ENCODE data around the gene OR2T34. TPM values are rescaled to one million over a fixed set of nuclear protein-coding genes. Genes with fewer than 3 reads are reported as not detected.

OR2T34 gene
- total RNA-seq, 1 experiment from 2014 or later, result not detected

- H3K23ac ChIP-seq (ENCODE audit: insufficient read length, low read depth, low read length), result no peak overlapping the region
- H2BK15ac ChIP-seq (ENCODE audit: low read depth, low read length), result no peak overlapping the region
- no peak for DNase-seq
- Mint-ChIP-seq H3K27ac (no peak overlapping the region), H3K36me3 (ENCODE audit: insufficient read depth in 1 of 3, low read depth in 3 of 3) (peaks cover 5 to 19% (median 6%) of the 10 kb centered on the region in 3 experiments; a peak in 4 of 7 replicates), H3K4me1 (no peaks in the 10 kb centered on the region), H3K9me3 (peaks cover 80 to 83% of the 10 kb centered on the region in 2 experiments), H3K27me3 (ENCODE audit: low read depth) (no peaks in the 10 kb centered on the region; the same call in 1 of the 2 replicates), H3K4me3 (no peak overlapping the region)
- H3K14ac ChIP-seq (ENCODE audit: insufficient read depth, low read length), result no peak overlapping the region
- H2AFZ ChIP-seq (ENCODE audit: low read length), result no peak overlapping the region
- no peak overlapping the region for H4K91ac ChIP-seq (ENCODE audit: insufficient read length, low read depth, low read length)
- H2BK20ac ChIP-seq (ENCODE audit: low read depth, low read length, poor library complexity, severe bottlenecking), result no peak overlapping the region
- no peak overlapping the region for H2BK5ac ChIP-seq (ENCODE audit: insufficient read length, low read length)
- H3K18ac ChIP-seq (ENCODE audit: insufficient read length, low read depth, low read length), result no peak overlapping the region
- WGBS (ENCODE audit: extremely low coverage, insufficient read length, low lambda C conversion rate), result no CpG with 5 or more reads among the region's 3 CpGs
- no peaks in the 10 kb centered on the region for H3K23me2 ChIP-seq (ENCODE audit: insufficient read length, low read depth, low read length, poor library complexity, severe bottlenecking)
- no peaks in the 10 kb centered on the region for H3K4me1 ChIP-seq (ENCODE audit: insufficient read depth, low read length)
- H3K9ac ChIP-seq (ENCODE audit: extremely low read depth, insufficient read length, low read length), result no peak overlapping the region
- no peak overlapping the region for H2AK5ac ChIP-seq (ENCODE audit: insufficient read length, low read length)
- H2BK120ac ChIP-seq (ENCODE audit: low read depth, low read length, poor library complexity, severe bottlenecking), result no peak overlapping the region
- H3K56ac ChIP-seq (ENCODE audit: insufficient read length, low read depth, low read length), result no peak overlapping the region
- TF ChIP-seq CTCF (conservative IDR thresholded peaks at IDR 0.05), result peak; percentile 30; the same call in 2 of the 3 replicates
- H3K4ac ChIP-seq (ENCODE audit: low read depth, low read length), result no peak overlapping the region
- no peak overlapping the region for H4K5ac ChIP-seq (ENCODE audit: insufficient read length, low read depth, low read length)
- no peak overlapping the region for H4K8ac ChIP-seq (replicated peaks; ENCODE audit: insufficient read length, low read depth, low read length)
- H3K4me2 ChIP-seq (ENCODE audit: insufficient read depth, insufficient read length, low read length), result no peak overlapping the region
- H3T11ph ChIP-seq (ENCODE audit: low read length), result no peak overlapping the region
- no peaks in the 10 kb centered on the region for H3K79me2 ChIP-seq (ENCODE audit: insufficient read depth, low read length)
- H4K20me1 ChIP-seq (ENCODE audit: control insufficient read depth, insufficient read depth, insufficient read length), result no peaks in the 10 kb centered on the region
- H2BK12ac ChIP-seq (ENCODE audit: insufficient read length, low read depth, low read length), result no peak overlapping the region
- H3K9me3 ChIP-seq (ENCODE audit: control insufficient read depth, low read depth, low read length), result peaks cover 76% of the 10 kb centered on the region
- no peaks in the 10 kb centered on the region for H3K79me1 ChIP-seq (ENCODE audit: insufficient read depth, low read depth, low read length, poor library complexity, severe bottlenecking)
- H3K27ac ChIP-seq (ENCODE audit: insufficient read length, low read depth, low read length), result no peak overlapping the region
- H3K27me3 ChIP-seq (ENCODE audit: insufficient read depth, low read length), result no peaks in the 10 kb centered on the region
Observed at GRCh38 chr1:248618878-248619277, 44.3 kb upstream of the OR2T34 start.
